D721Med (cell line): ENCODE measurements around the gene XPA.
A peak's percentile ranks its signal among the peaks of the same experiment; 100 is the strongest.

Source experiments
- DNase-seq: peaks from one replicate; pipeline ENCODE4 v3.0.0; 2011; ENCODE audit warnings: low spot score; ENCODE audit not compliant: insufficient read length
- FAIRE-seq: peaks from 2 replicates; lab custom pipeline; 2011; peaks lifted over from hg19 to GRCh38; lab: Jason Lieb, UNC
- TF ChIP-seq, protein P1 (sequence below): IDR thresholded peaks from 2 replicates; pipeline ENCODE4 v1.5.1; 2012; ENCODE audit warnings: mild to moderate bottlenecking, control low read depth; ENCODE audit not compliant: insufficient read depth; ENCODE audit errors: missing control alignments

The XPA gene

DNA sequence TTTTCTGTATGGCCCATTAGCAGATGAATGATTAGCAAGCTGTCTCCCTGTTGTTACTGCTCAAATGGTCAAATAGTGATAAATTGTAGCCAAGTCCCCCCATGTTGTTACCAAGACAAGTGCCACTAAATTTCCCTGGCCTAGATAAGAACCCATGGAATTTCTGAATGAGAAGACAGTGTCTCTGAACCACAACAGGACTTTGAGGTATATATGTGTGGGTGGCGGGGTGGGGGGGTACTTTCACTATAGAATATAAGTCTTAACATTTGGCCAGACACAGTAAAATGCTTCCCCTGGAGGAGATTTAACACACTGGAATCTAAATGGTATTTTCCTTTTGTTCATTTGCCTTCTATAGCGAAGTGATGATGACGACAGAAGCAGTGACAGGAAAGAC, 28.7 kb downstream of the XPA start:
- TF ChIP-seq, protein P1, sequence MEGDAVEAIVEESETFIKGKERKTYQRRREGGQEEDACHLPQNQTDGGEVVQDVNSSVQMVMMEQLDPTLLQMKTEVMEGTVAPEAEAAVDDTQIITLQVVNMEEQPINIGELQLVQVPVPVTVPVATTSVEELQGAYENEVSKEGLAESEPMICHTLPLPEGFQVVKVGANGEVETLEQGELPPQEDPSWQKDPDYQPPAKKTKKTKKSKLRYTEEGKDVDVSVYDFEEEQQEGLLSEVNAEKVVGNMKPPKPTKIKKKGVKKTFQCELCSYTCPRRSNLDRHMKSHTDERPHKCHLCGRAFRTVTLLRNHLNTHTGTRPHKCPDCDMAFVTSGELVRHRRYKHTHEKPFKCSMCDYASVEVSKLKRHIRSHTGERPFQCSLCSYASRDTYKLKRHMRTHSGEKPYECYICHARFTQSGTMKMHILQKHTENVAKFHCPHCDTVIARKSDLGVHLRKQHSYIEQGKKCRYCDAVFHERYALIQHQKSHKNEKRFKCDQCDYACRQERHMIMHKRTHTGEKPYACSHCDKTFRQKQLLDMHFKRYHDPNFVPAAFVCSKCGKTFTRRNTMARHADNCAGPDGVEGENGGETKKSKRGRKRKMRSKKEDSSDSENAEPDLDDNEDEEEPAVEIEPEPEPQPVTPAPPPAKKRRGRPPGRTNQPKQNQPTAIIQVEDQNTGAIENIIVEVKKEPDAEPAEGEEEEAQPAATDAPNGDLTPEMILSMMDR = no peak
- DNase-seq (no peak), FAIRE-seq (no peak)

DNA sequence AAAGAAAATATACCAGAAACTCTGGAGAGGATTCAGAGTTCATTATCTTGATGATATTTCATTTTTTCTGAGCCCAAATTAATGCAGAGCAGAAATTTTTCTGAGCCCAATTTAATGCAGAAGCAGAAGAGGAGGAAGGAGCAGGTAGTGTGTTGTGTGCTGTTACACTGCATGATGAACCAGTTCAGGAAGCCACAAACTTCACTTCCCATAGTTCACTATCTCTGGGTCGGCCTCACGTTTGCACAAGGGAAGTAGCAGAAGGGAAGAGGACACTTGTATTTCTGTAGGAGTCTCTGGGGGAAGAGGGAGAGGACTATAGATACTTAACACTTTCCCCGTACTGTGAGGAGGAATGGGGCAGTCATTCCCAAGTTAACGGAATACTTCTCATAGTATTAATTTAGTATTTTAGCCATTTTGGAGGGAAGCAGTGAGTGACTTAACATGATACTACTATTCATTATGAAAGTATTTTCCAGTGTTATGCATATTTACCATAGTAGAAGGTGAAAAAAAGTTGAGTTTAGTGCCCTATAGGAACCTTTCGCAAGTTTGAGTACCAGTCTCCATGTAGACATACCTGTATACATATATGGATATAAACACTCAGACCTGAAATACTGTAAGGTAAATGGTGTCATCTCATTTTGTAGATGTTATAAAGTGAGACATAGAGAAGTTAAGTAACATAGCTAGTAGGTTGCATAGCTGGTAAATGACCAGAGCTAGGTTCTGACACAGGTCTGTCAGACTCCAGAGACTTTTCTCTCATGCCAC, 30.0 kb downstream of the XPA start:
- DNase-seq (no peak), FAIRE-seq (no peak)
- TF ChIP-seq, protein P1 = no peak

DNA sequence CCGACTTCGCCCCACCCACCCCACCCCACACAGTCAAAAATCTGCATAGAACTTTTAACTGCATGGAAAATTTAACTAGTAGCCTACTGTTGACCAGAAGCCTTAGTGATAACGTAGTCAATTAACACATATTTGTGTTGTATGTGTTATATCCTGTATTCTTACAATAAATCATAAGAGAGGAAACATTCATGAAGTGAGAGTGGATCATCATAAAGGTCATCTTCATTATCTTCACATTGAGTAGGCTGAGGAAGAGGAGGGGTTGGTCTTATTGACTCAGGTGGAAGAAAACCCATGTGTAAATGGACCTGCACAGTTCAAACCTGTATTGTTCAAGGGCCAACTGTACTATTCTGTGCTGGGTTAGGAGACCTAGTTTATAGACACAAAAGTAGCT, 31.4 kb downstream of the XPA start:
- DNase-seq (no peak), FAIRE-seq (no peak)
- TF ChIP-seq, protein P1 = no peak

DNA sequence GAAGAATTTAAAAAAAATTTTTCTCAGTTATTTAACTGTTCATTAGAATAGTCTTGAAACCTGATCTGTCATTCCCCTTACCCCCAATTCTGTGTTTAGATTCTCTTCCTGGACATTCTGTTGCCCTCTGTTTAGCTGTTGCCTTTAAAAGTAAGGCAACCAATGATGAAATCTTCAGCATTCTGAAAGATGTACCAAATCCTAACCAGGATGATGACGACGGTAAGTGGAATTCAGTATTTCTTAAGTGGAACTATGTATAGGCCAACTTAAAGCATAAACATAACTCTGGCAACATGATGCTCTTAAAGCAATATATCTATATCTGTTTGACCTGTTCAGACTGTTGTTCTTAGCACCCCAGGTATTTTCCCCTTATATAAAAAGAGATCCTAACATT, 36.3 kb downstream of the XPA start:
- DNase-seq = no peak
- FAIRE-seq = no peak
- TF ChIP-seq, protein P1 = no peak

DNA sequence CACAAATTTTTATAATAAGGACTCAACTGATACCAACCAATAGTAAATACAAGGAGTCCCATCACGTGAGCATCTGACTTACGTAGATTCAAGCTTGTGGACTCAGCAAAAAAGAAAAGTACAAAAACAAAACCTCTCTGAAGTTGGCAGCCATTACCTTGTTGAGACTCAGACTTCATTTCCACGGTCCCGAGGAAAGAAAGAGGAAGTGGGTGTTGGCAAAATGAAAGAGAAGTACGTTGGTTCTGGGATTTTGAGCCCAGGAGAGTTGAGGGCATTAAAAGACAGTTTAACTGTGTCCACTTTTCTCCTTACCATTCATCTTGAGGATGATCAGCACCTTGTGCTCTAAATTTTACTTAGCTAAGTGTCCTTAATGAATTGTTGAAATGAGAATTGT, 36.8 kb downstream of the XPA start:
- FAIRE-seq (no peak), DNase-seq (no peak)
- TF ChIP-seq, protein P1 = no peak

DNA sequence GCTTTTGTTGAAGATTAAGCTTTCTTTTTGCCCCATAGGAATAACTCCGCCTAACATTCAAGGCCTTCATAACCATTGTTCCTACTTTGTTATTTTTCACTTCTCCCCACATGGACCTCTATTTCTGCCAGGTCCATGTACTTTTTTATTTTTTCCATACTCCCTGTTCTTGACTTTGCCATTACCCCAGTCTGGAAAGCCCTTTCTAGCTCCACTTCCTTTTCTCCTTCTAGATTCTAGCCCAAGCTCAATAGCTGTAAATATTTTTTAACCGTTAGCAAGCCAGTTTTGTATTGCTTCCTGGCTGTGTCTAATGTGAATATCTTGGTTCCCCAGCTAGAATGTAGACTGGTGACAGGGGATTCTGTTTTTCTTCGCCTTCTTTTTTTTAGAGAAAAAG, 37.4 kb downstream of the XPA start:
- no peak for DNase-seq
- FAIRE-seq = no peak
- TF ChIP-seq, protein P1 = no peak

DNA sequence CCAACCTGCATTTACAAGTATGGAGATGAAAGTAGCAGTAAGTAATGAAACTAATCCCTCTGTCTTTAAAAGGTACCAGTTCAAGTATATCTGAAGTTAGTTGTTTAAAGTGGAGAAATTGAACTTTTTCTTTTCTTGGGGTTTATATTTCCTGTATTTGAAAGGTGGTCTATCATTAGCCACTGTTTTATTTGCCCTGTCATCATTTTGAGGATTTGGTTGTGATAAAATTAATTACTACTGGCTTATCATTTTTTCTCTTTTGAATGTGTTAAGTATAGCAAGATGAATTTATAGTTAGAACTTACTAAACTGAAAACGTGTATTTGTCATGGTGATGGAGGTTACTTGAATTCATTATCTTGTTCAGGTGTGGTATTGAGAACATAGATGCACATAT, 38.4 kb downstream of the XPA start:
- DNase-seq (no peak), FAIRE-seq (peak; percentile 32)
- TF ChIP-seq, protein P1 = no peak
